ENCODE data around the gene ERICH4.

DNA sequence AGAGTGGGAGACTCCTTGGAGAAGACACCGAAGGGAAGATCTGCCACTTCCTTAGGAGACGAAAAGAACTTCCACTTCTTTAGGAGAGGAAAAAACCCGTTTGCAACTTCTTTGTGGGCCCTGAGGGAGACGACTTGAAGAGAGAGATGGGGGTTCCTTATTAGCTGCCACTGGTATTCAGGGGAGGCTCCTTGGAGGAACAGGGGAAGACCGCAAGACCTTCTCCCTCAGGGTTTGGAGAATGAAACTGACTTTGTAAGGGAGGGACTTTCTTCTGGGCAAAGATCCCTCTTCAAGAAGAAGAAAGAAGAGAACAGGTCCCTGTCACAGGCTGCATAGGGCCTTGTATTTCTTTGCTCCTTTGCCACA is 44.9 kb upstream of the ERICH4 start:
- TF ChIP-seq CTCF (IDR thresholded peaks at IDR 0.05 in 4 of 5, conservative IDR thresholded peaks at IDR 0.05 in 1 of 5) (no peak), POLR2A (IDR thresholded peaks at IDR 0.05) (no peak)

All from gastrocnemius medialis (tissue), 4 donors.